H1 (cell line): Measurements from ENCODE around the gene FGD4. TPM values are rescaled to one million over a fixed set of nuclear protein-coding genes. Genes with fewer than 3 reads are reported as not detected.

Experiments
- FOSL1 ChIP-seq: IDR thresholded peaks from 2 replicates; pipeline ENCODE4 v1.6.1; 2011; ENCODE audit warnings: mild to moderate bottlenecking, low read depth, low read length, moderate library complexity; ENCODE audit not compliant: insufficient read depth
- JUND ChIP-seq: IDR thresholded peaks from 2 replicates; pipeline ENCODE4 v1.6.1; 2011; ENCODE audit warnings: mild to moderate bottlenecking, improper control_type of control experiment, low read length
- KDM1A ChIP-seq: fragments of 200-600, 300-600 bp; sonication (generic); IDR thresholded peaks from 2 replicates; pipeline ENCODE4 v1.7.1; 2016; ENCODE audit warnings: mild to moderate bottlenecking, low read length, borderline replicate concordance
- polyA plus RNA-seq, 7 experiments: library from polyadenylated mRNA; depleted of rRNA in 3 of 7; stranded (reverse) in 5 of 7; unstranded in 2 of 7; fragments of >200 nt in 5 of 7; fragments of 200-250 nt in 2 of 7; gene quantifications; 1 replicate in 5 of 7; 2 replicates in 1 of 7; 4 replicates in 1 of 7; pipeline versions ENCODE4 v1.2.1 to v1.2.3, GENCODE V29; 2011 to 2013; ENCODE audit warnings: missing spikeins in 2 of 7, mixed read lengths in 2 of 7
- total RNA-seq: library from RNA; stranded (reverse); fragmentation: NEBNext Ultra II Directional; extraction: Animal tissue kit (Norgen Biotek cat#: 25700); gene quantifications from 2 replicates; pipeline ENCODE4 v1.2.1, GENCODE V29; 2021

FGD4 gene
- total and polyA plus RNA-seq, 2 of the 8 experiments (the other 6 are each of a cell fraction or from before 2014, with no cell fraction given) = 8.5 to 48.2 TPM

GRCh38 chr12:32423559-32423958, 24.2 kb downstream of the FGD4 start (continued):
- TF ChIP-seq FOSL1 = no peak
- no peak for TF ChIP-seq KDM1A
- TF ChIP-seq JUND = no peak
